ENCODE data around the gene CACNG3. TPM values are rescaled to one million over a fixed set of nuclear protein-coding genes. Genes with fewer than 3 reads are reported as not detected.

Gene CACNG3
- total and polyA plus RNA-seq, 8 donors = not detected

GRCh38 chr16:24309258-24310142, 53.4 kb downstream of the CACNG3 start:
- Histone ChIP-seq H3K4me1 (no peaks in the 10 kb centered on the region), H3K27ac (no peak overlapping the region), H3K4me3 (no peak overlapping the region), H3K9me3 (no peaks in the 10 kb centered on the region), H3K27me3 (peaks cover 0 to 14% (median 0%) of the 10 kb centered on the region in 3 donors), H3K36me3 (no peaks in the 10 kb centered on the region)
- 58 to 75% (median 70%) methylated on average over 13 of the region's 13 CpGs for WGBS, 5 donors
- TF ChIP-seq POLR2A (IDR thresholded peaks at IDR 0.05) (no peak), POLR2AphosphoS5 (IDR thresholded peaks at IDR 0.05) (no peak), EP300 (IDR thresholded peaks at IDR 0.05) (no peak)
- TF ChIP-seq, protein P1, sequence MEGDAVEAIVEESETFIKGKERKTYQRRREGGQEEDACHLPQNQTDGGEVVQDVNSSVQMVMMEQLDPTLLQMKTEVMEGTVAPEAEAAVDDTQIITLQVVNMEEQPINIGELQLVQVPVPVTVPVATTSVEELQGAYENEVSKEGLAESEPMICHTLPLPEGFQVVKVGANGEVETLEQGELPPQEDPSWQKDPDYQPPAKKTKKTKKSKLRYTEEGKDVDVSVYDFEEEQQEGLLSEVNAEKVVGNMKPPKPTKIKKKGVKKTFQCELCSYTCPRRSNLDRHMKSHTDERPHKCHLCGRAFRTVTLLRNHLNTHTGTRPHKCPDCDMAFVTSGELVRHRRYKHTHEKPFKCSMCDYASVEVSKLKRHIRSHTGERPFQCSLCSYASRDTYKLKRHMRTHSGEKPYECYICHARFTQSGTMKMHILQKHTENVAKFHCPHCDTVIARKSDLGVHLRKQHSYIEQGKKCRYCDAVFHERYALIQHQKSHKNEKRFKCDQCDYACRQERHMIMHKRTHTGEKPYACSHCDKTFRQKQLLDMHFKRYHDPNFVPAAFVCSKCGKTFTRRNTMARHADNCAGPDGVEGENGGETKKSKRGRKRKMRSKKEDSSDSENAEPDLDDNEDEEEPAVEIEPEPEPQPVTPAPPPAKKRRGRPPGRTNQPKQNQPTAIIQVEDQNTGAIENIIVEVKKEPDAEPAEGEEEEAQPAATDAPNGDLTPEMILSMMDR (IDR thresholded peaks at IDR 0.05) = no peak
- intact Hi-C loops (cut with DNase I; ENCODE audit: low total_unique reads) = no loop called here
- peak; percentile 10 to 36 for DNase-seq

GRCh38 chr16:24315343-24315742, 59.2 kb downstream of the CACNG3 start:
- H3K9me3 ChIP-seq = no peaks in the 10 kb centered on the region
- H3K27me3 ChIP-seq = peaks cover 0 to 6% (median 0%) of the 10 kb centered on the region in 3 donors
- no peaks in the 10 kb centered on the region for H3K4me1 ChIP-seq
- H3K27ac ChIP-seq = no peak overlapping the region
- DNase-seq = no peak
- TF ChIP-seq EP300 (IDR thresholded peaks at IDR 0.05) (no peak), POLR2A (IDR thresholded peaks at IDR 0.05) (no peak), POLR2AphosphoS5 (IDR thresholded peaks at IDR 0.05) (no peak)
- TF ChIP-seq, protein P1 (IDR thresholded peaks at IDR 0.05) = no peak
- no peak overlapping the region for H3K4me3 ChIP-seq
- intact Hi-C loops (cut with DNase I; ENCODE audit: low total_unique reads) = no loop called here
- no peaks in the 10 kb centered on the region for H3K36me3 ChIP-seq

DNA sequence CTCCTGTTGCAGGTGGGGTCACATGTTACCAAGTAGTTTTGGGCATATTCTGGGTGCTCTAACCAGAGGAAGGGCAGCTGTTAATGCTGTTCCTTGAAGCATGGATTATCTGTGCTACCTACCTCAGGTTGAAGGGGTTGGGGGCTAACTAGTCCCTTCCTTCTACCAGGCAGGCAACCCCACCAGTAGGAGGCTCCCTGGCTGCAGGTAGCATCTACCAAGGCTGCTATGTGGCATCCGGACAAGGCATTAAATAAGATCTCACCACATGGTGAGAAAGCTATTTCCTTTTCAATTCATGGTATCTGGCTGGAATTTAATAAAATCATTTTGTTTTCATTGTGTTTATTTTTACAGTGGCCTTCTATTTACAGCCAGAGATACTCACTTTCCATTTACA, 62.5 kb downstream of the CACNG3 start:
- peaks cover 0 to 28% (median 0%) of the 10 kb centered on the region in 3 donors for H3K27me3 ChIP-seq
- no peaks in the 10 kb centered on the region for H3K36me3 ChIP-seq
- TF ChIP-seq, protein P1 (IDR thresholded peaks at IDR 0.05) = no peak
- no peak for TF ChIP-seq EP300 (IDR thresholded peaks at IDR 0.05)
- TF ChIP-seq POLR2A (IDR thresholded peaks at IDR 0.05) = no peak
- TF ChIP-seq POLR2AphosphoS5 (IDR thresholded peaks at IDR 0.05) = no peak
- no peaks in the 10 kb centered on the region for H3K4me1 ChIP-seq
- H3K27ac ChIP-seq = no peak overlapping the region
- DNase-seq = no peak
- H3K4me3 ChIP-seq = no peak overlapping the region
- intact Hi-C loops (cut with DNase I; ENCODE audit: low total_unique reads) = no loop called here
- 25 to 46% (median 39%) methylated on average over 1 of the region's 1 CpG for WGBS, 5 donors
- H3K9me3 ChIP-seq = no peaks in the 10 kb centered on the region

DNA sequence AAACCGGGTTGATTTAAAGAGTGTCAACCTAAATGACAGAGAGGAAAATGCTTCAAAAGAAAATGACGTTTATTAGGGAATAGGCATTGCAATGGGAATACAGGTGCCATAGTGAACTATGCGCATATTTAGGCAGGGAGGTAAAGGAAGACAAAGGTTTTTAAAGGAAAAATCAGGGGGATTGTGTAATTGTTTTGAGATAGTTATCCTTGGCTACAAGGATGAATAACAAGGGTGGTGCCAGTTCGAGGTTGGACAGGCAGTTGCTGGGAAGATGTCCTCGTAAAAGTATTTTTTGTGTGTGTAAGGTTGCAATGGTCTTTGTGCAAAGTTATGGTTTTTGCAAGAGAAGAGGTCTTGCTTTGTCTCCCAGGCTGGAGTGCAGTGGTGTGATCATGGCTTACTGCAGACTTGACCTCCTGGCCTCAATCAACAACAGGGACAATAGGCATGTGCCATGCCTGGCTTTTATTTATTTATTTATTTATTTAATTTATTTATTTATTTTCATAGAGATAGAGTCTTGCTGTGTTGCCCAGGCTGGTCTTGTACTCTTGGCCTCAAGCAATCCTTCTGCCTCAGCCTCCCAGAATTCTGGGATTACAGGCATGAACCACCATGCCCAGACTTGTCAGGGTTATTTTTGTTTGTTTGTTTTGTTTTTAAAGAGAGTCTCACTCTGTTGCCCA, 63.1 kb downstream of the CACNG3 start:
- H3K4me1 ChIP-seq = no peaks in the 10 kb centered on the region
- H3K27me3 ChIP-seq = peaks cover 0 to 31% (median 0%) of the 10 kb centered on the region in 3 donors
- H3K9me3 ChIP-seq = no peaks in the 10 kb centered on the region
- no peak overlapping the region for H3K4me3 ChIP-seq
- no peak for DNase-seq
- TF ChIP-seq EP300 (IDR thresholded peaks at IDR 0.05) (no peak), POLR2A (IDR thresholded peaks at IDR 0.05) (no peak), POLR2AphosphoS5 (IDR thresholded peaks at IDR 0.05) (no peak)
- TF ChIP-seq, protein P1 (IDR thresholded peaks at IDR 0.05) = no peak
- intact Hi-C loops (cut with DNase I; ENCODE audit: low total_unique reads) = no loop called here
- H3K36me3 ChIP-seq = no peaks in the 10 kb centered on the region
- 66 to 72% (median 67%) methylated on average over 5 of the region's 5 CpGs for WGBS, 5 donors
- H3K27ac ChIP-seq = no peak overlapping the region
